ENCODE results near the gene OGFRL1.

DNA sequence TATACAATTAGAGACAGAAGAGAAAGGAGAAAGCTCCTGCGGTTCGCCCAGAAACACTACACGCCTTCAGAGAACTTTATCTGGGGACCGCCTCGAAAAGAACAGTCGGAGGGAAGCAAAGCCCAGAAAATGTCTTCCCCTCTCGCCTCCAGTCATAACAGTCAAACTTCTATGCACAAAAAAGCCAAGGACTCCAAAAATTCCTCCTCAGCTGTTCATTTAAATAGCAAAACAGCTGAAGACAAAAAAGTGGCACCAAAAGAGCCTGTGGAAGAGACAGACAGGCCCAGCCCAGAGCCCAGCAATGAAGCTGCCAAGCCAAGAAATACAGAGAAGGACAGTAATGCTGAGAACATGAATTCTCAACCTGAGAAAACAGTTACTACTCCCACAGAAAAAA, 12.9 kb downstream of the OGFRL1 start:
- TF ChIP-seq, protein P1, sequence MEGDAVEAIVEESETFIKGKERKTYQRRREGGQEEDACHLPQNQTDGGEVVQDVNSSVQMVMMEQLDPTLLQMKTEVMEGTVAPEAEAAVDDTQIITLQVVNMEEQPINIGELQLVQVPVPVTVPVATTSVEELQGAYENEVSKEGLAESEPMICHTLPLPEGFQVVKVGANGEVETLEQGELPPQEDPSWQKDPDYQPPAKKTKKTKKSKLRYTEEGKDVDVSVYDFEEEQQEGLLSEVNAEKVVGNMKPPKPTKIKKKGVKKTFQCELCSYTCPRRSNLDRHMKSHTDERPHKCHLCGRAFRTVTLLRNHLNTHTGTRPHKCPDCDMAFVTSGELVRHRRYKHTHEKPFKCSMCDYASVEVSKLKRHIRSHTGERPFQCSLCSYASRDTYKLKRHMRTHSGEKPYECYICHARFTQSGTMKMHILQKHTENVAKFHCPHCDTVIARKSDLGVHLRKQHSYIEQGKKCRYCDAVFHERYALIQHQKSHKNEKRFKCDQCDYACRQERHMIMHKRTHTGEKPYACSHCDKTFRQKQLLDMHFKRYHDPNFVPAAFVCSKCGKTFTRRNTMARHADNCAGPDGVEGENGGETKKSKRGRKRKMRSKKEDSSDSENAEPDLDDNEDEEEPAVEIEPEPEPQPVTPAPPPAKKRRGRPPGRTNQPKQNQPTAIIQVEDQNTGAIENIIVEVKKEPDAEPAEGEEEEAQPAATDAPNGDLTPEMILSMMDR (IDR thresholded peaks at IDR 0.05): no peak
- no peak for TF ChIP-seq POLR2A (IDR thresholded peaks at IDR 0.05)

All from body of pancreas (tissue), 4 donors.